Cerebellar nuclear complex (tissue), 1 donor: ENCODE data around the gene TEKT2.

ENCODE experiments used
- DNase-seq, 2 experiments: peaks; one replicate each; lab custom pipeline; 2025; lab: John Stamatoyannopoulos, UW

TEKT2 gene, protein sequence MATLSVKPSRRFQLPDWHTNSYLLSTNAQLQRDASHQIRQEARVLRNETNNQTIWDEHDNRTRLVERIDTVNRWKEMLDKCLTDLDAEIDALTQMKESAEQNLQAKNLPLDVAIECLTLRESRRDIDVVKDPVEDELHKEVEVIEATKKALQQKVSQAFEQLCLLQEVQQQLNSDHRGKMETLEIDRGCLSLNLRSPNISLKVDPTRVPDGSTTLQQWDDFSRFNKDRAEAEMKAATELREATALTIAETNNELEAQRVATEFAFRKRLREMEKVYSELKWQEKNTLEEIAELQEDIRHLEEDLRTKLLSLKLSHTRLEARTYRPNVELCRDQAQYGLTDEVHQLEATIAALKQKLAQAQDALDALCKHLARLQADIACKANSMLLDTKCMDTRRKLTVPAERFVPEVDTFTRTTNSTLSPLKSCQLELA

GRCh38 chr1:36083635-36084496, at the start of gene TEKT2:
TSS of gene TEKT2 (plus strand) at chr1:36084094. CDS start at chr1:36084922, 828 bp downstream.
- DNase-seq: no peak

DNA sequence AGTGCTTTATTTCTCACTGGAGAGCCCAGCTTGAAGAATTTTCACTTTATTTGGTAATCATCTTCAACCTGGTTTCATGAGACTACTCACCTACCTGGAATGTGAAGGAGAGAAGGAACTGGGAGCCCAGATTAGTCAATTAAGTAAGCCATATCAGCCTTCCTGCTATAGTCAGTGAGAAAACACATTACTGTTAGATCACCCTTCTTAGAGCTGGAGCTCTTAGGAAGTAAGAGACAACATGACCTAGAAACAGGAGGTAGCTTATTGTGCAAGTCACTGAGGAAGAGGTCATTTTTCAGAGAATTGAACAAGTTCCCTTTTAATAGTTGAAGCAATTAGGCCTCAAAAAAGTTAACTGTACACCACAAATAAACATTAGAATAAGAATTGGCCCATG, 49.2 kb upstream of the TEKT2 start:
- no peak for DNase-seq

DNA sequence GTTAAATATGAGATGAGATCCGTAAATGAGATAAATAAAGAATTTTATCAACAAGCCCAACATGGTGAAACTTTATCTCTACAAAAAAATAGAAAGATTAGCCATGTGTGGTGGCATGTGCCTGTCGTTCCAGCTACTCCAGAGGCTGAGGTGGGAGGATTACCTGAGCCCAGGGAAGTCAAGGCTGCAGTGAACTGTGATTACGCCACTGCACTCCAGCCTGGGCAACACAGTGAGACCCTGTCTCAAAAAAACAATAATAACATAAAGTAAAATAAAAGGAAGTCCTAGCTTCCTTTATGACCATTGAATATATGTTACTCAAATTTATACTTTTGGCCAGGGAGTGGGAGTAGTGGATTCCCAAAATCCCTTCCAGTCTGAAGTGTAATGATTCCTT, 48.7 kb upstream of the TEKT2 start:
- no peak for DNase-seq

- no peak for DNase-seq
These were observed 43.7 kb upstream of the TEKT2 start for GRCh38 chr1:36040238-36040637.

- DNase-seq: no peak
These were observed 32.1 kb upstream of the TEKT2 start for GRCh38 chr1:36051821-36052220.

DNA sequence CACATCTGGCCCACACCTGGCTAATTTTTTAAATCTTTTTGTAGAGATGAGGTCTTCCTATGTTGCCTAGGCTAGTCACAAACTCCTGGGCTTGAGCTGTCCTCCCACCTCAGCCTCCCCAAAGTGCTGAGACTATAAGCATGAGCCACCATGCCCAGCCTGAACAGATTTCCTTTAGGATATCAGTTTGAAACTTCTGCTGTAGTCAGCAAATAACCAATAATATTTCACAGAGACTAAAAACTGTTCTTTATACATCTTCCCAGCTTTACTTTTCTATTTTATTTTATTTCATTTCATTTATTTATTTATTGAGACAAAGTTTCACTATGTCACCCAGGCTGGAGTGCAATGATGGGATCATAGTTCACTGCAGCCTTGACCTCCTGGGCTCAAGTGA, 29.9 kb upstream of the TEKT2 start:
- DNase-seq: no peak

DNA sequence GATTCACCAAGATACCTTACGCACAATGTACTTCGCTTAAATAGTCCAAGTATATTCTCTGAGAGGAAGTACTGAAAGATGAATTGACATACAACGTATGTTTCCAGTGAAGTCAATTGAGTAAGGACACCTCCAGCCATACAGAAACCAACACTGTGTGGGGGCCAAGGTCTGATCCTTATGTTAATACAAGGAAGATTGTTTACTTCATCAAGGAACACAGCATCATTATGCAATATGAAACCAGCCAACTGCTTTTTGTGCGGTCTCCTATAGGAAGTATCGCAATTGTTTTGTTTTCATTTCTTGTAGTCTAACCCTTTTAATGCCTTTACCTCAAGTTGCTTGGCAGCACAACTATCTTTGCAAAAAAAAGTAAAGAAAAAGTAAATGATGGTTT, 28.2 kb upstream of the TEKT2 start:
- DNase-seq: no peak

- DNase-seq: no peak
These were observed 21.6 kb upstream of the TEKT2 start for GRCh38 chr1:36062315-36062714.

GRCh38 chr1:36067871-36068270, 16.0 kb upstream of the TEKT2 start:
- no peak for DNase-seq

DNA sequence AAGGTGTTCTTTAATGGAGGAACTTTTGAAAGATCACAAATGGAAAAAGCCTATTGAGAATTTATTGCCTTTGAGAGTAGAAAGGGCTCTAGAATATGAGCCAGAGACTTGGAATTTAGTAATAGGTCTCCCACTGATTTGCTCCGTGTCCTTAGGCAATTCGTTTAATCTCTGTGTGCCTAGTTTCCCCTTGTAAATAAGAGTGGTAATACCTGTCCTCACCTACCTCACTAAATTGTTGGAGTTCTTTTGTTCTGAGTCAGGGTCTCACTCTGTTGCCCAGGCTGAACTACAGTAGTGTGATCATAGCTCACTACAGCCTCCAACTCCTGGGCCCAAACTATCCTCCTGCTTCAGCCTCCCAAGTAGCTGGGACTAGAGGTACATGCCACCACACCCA, 15.0 kb upstream of the TEKT2 start:
- no peak for DNase-seq

DNA sequence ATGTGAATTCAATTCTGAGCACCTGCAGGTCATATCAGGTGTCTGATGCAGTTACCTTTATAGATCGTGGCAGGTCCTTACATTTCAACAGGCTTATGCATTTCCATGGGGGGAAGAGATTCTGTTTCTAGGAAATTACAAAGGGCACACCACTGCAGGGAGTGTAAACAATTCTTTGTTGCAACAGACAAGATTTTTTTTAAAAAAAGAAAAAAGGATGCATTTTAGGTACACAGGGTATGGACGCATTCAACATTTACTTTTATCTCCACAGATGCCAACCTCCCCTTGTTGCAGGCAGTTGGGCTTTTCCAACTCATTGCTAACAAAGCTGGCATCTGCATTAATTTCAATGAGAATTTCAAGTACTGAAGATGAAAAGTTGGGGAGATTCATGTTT, 13.5 kb upstream of the TEKT2 start:
- no peak for DNase-seq

- no peak for DNase-seq
These were observed 6.8 kb upstream of the TEKT2 start for GRCh38 chr1:36076979-36077573.

DNA sequence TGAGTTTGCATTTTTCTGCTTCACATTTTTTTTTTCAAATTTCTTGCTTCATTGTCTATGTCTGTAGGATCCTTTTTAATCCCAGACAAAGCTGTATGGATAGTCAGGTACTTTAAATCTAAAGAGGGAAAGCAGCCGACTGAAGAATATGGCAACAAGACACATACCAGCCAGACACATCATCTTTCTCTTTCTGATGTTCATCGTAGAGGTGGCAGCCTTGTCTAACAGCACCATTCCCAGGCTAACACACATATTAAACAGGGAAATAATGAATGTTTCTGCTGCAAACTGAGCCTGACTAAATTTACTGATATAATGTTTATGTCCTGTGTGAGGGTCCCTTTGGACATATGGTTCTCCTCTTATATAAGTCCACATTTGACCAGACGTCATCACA, 3.7 kb upstream of the TEKT2 start:
- no peak for DNase-seq

DNA sequence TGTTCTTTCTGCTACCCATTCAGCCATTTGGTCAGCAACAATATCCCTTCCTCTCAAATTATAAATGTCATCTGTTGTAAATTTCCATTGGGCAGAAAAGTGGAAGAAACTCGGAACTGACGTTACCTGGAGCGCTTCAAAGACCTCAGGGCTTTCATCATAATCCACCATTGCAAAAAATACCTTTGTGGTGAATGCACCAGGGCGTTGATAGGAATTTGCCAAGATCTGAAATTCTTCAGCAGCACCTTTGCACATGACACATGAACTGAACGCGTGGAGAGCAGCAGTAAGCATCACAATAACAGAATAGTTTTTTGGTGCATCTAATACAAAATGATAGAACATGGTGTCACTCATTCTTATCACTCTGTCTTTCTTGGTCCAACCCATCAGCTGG, 3.1 kb upstream of the TEKT2 start:
- no peak for DNase-seq

DNA sequence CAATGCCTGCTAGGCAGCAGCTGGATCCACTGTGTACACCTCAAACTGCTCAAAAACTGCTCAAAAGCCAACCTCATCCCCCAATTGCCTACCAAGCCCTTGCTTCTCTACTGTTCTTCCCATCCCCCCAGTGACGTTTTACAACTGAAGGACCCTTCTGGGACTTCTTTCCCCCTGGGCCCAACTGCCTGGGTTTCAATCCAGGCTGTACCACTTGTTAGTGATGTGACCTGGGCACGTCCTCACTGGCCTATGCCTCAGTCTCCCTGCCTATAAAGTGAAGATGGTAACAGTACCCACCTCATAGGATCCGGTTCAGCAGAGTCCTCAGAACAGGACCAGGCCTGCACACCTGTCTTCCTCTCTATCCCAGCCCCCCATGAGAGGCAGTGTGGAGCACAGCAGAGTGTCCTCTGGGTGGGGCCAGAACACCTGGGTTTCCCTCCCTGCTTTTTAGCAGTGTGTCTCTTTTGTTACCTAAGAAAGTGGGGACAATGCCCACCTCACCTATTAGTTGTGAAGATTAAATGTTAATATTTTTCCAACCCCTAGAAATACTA, 1.9 kb upstream of the TEKT2 start:
- no peak for DNase-seq

GRCh38 chr1:36083219-36083618, 675 bp upstream of the TEKT2 start:
- no peak for DNase-seq

GRCh38 chr1:36084497-36085115, 712 bp downstream of the TEKT2 start:
- DNase-seq: no peak

- no peak for DNase-seq
These were observed 1.2 kb downstream of the TEKT2 start for GRCh38 chr1:36085126-36085525.

- no peak for DNase-seq
These were observed 2.0 kb downstream of the TEKT2 start for GRCh38 chr1:36085686-36086526.

GRCh38 chr1:36086529-36087232, 2.8 kb downstream of the TEKT2 start:
- no peak for DNase-seq
